Hematopoietic multipotent progenitor cell (in vitro differentiated cells): ENCODE data around the gene CXCL8. TPM values are rescaled to one million over a fixed set of nuclear protein-coding genes. Genes with fewer than 3 reads are reported as not detected.
"Not testable (repeated sequence)": the region's sequence is repeated elsewhere in the genome, so short reads cannot be mapped to it uniquely, and the experiment has no call there.

ENCODE experiments used
- DNase-seq, 3 donors: peaks; one replicate each; pipeline ENCODE4 v3.0.0-alpha.2; 2011 to 2015; ENCODE audit warnings: low read depth in 2 of 3, low spot score in 2 of 3
- total RNA-seq: library from RNA; depleted of rRNA; stranded (reverse); fragments of >200 nt; gene quantifications from one replicate; pipeline ENCODE4 v1.2.3, GENCODE V29; 2012

The CXCL8 gene
- total RNA-seq, 1 donor = 16.4 TPM

DNA sequence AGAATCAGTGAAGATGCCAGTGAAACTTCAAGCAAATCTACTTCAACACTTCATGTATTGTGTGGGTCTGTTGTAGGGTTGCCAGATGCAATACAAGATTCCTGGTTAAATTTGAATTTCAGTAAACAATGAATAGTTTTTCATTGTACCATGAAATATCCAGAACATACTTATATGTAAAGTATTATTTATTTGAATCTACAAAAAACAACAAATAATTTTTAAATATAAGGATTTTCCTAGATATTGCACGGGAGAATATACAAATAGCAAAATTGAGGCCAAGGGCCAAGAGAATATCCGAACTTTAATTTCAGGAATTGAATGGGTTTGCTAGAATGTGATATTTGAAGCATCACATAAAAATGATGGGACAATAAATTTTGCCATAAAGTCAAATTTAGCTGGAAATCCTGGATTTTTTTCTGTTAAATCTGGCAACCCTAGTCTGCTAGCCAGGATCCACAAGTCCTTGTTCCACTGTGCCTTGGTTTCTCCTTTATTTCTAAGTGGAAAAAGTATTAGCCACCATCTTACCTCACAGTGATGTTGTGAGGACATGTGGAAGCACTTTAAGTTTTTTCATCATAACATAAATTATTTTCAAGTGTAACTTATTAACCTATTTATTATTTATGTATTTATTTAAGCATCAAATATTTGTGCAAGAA, 2.3 kb downstream of the CXCL8 start:
- DNase-seq = no peak

DNA sequence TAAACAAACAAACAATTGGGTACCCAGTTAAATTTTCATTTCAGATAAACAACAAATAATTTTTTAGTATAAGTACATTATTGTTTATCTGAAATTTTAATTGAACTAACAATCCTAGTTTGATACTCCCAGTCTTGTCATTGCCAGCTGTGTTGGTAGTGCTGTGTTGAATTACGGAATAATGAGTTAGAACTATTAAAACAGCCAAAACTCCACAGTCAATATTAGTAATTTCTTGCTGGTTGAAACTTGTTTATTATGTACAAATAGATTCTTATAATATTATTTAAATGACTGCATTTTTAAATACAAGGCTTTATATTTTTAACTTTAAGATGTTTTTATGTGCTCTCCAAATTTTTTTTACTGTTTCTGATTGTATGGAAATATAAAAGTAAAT, 2.9 kb downstream of the CXCL8 start:
- no peak for DNase-seq

- no peak for DNase-seq
Measured at GRCh38 chr4:73743795-73744194, 3.4 kb downstream of the CXCL8 start.

DNA sequence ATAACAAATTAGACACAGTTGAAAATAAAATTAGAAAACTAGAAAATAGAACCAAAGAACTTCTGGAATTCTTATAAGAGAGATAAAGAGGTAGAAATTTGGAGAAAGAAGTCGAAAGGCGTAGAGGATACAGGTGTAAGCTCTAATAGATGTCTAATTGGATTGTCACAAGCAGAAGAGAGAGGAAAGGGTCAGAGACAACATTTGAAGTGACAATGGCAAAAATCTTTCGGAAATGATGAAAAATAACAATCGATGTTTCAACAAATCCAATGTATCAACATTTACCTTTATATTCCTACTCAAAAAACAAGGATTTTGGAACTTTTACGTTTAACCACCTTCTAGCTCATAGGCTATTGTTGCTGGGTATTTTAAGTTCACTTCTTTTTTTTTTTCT, 3.8 kb downstream of the CXCL8 start:
- DNase-seq = no peak

DNA sequence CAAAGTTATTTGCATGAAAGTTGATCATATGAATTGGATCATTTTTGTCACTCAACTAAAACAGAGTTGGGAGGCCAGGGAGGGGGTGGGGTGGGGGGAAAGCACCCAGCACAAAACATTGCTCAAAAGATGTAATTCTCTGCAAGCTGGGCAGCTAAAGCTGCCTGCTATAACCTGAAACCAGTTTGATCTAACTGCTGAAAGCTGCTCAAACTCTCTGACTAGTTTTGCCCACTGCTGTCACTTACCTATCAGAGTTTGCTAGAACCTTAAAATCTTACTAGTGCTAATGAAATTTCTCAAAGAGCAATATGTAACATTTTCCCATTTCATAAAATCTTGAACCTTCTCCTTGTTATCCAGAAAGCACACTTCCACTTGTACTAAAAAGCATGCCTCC, 10.4 kb downstream of the CXCL8 start:
- DNase-seq = no peak

DNA sequence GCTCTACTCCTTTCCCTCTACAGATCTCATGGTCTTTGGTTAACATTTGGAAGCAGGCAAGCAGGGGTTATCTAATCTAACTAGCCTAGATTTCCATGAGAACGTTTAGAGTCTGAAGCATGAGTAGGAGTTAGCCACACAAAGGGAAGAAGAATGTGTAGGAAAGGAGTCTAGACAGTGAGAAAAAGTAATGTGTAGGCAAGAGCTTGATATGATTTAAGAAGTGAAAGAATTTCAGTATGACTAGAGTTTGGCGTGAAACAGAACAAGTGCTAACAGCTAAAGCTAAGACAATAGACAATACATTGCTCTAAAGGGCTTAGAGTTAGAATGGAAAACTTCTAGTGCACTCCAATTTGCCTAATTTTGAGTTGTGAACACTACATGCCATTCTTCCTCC, 10.8 kb downstream of the CXCL8 start:
- DNase-seq = no peak

DNA sequence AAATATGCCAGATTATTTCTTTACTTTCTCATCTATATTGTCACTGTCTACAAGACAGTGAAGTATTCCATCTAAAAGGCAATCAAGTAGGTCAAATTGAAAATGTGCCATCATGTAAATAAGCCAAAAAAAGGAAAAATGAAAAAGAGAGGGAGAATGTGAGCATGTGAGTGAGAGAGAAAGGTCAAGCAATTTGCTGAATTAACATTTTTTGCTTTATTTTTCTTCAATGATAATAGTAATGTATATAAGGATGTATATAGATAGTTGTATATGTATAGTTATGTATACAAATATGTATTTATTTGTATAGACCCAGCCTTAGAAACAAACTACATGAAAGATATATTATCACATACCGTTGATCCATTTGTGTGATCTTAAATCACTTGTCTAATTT, 11.5 kb downstream of the CXCL8 start:
- DNase-seq = no peak

DNA sequence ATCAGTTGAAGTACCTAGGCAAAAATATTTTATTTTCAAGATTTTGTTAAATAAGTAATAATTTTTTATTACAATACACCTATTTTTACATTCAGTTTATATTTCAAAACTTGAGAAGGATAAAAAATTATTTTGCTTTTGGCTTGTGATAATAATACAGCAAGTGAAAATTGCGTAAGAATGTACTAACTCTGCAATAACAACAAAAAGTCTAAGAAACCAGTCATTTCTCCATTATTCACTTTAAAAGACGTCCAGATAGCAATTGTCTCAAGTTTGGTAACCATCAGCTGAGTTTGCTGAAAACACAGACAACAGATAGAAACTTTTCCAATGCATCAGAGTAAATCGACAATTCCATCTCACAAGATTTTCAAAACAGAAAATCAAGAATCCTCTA, 12.1 kb downstream of the CXCL8 start:
- DNase-seq = no peak

DNA sequence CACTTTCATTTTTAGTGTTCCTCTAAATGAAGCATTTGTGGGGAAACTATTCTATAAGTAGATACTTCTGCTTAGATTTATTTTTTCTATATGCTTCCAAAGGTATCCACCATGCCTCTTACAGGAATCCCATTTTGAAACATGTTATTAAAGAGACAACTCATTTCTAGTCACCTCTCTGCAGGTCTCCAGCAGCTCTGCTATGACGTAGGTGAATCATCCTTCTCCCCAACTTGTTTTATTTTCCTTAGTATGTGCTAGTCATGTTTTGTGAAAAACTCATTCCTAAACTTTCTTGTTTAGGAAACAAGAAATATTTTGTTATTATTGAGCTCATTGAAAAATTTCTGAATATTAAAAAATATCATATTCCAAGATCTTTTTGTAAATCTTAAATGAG, 12.8 kb downstream of the CXCL8 start:
- DNase-seq = no peak

GRCh38 chr4:73754934-73755333, 14.6 kb downstream of the CXCL8 start:
- DNase-seq = no peak

- DNase-seq = no peak
Measured at GRCh38 chr4:73759357-73759756, 19.0 kb downstream of the CXCL8 start.

DNA sequence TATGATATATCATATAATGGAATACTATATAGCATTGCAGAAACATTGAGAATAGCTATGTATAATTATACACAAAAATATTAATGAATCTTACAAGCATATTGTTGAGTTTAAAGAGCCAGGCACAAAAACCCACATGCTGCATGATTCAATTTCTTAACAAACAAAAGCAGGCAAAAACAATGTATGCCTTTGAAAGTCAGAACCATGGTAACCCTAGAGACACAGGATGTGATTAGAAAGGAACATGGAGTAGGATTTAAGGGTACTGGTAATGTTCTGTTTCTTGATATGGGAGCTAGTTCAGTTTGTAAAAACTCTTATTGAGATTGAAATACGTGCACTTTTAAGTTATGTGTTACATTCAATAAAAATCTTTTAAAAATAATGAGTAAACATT, 21.5 kb downstream of the CXCL8 start:
- DNase-seq = no peak

DNA sequence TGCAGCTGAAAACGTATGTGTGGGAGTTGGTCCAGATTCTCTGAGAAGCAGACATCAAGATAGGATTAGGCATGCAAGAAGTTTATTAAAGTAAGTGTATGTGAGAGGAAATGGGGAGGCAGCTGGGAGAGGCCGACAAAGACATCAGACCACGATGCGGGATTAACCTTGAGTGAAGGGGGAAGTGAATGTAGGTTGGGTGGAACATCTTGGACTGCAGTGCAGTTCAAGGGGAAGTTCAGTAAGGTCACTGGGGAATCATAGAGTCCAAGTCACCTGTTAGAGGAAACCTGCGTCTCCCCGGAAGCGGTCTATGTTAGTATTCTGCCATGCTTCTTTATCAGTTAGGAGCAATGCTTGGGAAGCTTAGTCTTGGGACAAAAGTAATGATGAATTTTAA, 22.0 kb downstream of the CXCL8 start:
- DNase-seq = peak in 2 of 3 donors; percentile 18 to 42

- no peak for DNase-seq
Measured at GRCh38 chr4:73763877-73764276, 23.5 kb downstream of the CXCL8 start.

GRCh38 chr4:73764513-73764912, 24.1 kb downstream of the CXCL8 start:
- DNase-seq = no peak

GRCh38 chr4:73765296-73765695, 24.9 kb downstream of the CXCL8 start:
- DNase-seq = no peak

GRCh38 chr4:73770917-73771316, 30.5 kb downstream of the CXCL8 start:
- no peak for DNase-seq

DNA sequence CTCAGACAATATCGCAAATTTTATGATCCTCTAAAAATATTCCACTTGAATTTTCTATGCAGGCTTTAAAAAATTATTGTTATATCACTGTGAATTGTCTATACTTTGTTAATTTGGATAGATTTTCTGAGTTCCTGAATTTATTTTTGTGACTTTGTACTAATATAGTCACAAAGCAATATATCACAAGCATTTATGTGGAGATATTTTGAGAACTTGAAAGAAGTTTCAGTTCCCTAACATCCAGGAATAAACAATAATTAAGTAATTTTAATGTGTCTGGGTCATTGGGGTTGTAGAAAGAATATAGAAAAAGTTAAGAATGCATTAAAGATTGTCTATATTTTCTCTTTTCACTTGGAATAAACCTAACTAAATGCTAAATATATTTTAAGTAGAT, 32.0 kb downstream of the CXCL8 start:
- no peak for DNase-seq

DNA sequence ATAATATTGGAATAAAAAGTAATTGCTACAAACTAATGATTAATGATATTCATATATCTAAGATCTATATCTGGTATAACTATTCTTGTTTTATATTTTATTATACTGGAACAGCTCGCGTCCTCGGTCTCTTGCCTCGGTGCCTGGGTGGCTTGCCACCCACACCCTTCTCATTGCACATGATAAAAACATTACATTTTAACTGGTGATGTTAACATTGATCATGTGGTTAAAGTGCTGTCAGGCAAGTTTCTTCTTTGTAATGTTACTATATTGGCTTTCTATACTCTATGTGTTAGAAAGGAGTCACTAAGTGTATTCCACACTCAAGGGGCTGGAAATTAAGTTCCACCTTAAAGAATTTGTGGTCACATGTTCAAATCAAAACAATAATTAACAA, 34.0 kb downstream of the CXCL8 start:
- not testable (repeated sequence) for DNase-seq

GRCh38 chr4:73776321-73776729, 36.0 kb downstream of the CXCL8 start:
- DNase-seq = peak in 2 of 3 donors; percentile 7 to 35

DNA sequence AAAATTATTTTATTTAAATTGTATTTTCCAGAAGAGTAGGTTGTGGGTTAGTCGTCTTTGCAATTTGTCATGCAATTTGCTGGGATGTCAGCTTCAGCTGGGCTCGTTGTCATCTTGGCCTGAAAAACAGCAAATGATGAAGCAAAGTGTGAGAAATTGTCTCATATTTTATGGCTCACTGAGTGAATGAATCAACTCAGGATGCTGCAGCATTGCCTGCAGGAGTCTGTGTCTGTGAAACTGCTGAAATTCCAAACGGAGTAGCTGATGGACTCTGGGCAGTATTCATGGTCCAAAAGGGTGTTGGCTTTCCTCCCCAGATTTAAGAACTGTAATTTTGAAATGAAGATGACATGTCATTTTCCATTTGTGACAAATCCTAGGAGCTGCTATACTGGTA, 37.2 kb downstream of the CXCL8 start:
- DNase-seq = no peak

GRCh38 chr4:73780243-73780642, 39.9 kb downstream of the CXCL8 start:
- no peak for DNase-seq

DNA sequence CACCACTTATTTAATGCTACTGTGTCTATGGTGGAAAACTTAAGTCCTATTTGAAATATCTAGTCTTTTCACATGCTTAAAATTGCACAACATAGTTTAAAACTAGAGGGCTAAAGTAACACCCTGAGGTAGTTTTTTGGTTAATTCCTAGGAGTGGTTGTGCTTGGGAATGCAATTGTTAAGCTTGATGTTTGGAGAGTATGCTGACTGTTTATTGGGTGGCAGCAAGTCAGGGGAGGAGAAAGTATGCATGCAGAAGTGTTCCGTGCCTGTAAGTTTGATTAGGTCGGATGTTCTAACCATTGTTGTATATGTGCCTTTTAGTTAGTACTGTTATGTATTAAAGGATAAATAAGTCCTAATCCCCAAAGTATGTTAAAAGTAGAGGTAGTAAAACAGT, 40.5 kb downstream of the CXCL8 start:
- DNase-seq = no peak
